HG02588 (cell line): ENCODE measurements around the gene PIP4K2A.

Source experiments
- ATAC-seq: cut with Tn5 transposase; IDR thresholded peaks from one replicate; pipeline ENCODE4 v1.9.1; 2021; ENCODE audit warnings: mild to moderate bottlenecking, moderate library complexity; ENCODE audit not compliant: unreplicated experiment

The PIP4K2A gene

GRCh38 chr10:22491931-22492615, 222.3 kb downstream of the PIP4K2A start:
- no peak for ATAC-seq

- no peak for ATAC-seq
These were observed 222.9 kb downstream of the PIP4K2A start for GRCh38 chr10:22491480-22491879.

- no peak for ATAC-seq
These were observed 224.4 kb downstream of the PIP4K2A start for GRCh38 chr10:22489975-22490374.

- ATAC-seq, result peak; percentile 59
These were observed 224.9 kb downstream of the PIP4K2A start for GRCh38 chr10:22489467-22489866.

GRCh38 chr10:22486431-22486830, 227.9 kb downstream of the PIP4K2A start:
- no peak for ATAC-seq
